AG10803 (cell line): ENCODE measurements around the gene SREK1IP1.

Experiments used
- DNase-seq: peaks from one replicate; pipeline ENCODE4 v3.0.0; 2010; ENCODE audit warnings: low read depth
- H3K4me3 ChIP-seq: 2 replicates; pipeline ENCODE4 v1.5.1; 2011; ENCODE audit warnings: mild to moderate bottlenecking, low read length, control low read depth
- TF ChIP-seq, protein P1 (sequence below): conservative IDR thresholded peaks from 2 replicates; pipeline ENCODE4 v1.5.1; 2011; ENCODE audit warnings: mild to moderate bottlenecking, low read length, control low read depth, inconsistent platforms

SREK1IP1 gene

DNA sequence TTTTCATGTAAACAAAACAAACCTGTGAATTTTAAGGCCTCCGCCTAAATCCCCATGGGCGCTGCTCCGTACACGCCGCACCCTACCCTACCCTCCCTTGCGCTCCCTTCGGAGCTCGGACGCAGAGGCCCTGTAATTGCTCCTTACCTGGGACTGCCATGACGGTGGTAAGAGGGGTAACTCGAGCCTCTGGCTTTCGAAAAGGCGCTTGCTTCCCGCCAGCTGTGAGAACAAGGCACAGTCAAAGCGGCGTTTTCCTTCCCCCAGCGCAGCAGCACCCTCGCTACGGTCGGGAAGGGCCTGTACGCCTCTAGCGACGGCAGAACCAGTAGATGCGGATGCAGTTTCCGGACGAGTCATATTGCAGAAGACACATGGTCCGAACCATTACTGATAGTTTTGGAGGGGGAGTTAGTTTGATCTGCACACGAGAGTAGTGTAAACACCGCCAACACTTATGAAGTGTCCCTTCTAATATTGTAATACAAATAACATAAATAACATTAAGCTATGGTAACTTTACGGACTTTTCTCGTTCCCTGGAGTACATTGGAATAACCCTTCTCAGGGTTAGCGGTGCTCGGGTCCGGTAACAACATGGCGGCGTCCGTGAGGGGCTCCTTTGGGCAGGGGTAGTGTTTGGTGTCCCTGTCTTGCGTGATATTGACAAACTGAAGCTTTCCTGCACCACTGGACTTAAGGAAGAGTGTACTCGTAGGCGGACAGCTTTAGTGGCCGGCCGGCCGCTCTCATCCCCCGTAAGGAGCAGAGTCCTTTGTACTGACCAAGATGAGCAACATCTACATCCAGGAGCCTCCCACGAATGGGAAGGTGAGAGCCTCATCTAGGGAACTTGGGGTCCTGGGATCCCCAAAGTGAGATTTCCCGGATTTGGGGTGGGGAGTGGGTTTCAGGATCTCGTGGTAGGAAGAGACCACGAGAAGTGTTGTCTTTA is at the start of gene SREK1IP1, which contains the start of gene CWC27:
Gene SREK1IP1 (minus strand): TSS at position 334 of the 955 bp plus-strand sequence. CDS start 174 bp downstream, at position 160.
Gene CWC27 (plus strand): TSS at position 573 of the 955 bp plus-strand sequence. CDS start 217 bp downstream, at position 790.
- H3K4me3 ChIP-seq = peak within 1 kb of the TSS; percentile 91
- peak; percentile 93 for DNase-seq
- TF ChIP-seq, protein P1, sequence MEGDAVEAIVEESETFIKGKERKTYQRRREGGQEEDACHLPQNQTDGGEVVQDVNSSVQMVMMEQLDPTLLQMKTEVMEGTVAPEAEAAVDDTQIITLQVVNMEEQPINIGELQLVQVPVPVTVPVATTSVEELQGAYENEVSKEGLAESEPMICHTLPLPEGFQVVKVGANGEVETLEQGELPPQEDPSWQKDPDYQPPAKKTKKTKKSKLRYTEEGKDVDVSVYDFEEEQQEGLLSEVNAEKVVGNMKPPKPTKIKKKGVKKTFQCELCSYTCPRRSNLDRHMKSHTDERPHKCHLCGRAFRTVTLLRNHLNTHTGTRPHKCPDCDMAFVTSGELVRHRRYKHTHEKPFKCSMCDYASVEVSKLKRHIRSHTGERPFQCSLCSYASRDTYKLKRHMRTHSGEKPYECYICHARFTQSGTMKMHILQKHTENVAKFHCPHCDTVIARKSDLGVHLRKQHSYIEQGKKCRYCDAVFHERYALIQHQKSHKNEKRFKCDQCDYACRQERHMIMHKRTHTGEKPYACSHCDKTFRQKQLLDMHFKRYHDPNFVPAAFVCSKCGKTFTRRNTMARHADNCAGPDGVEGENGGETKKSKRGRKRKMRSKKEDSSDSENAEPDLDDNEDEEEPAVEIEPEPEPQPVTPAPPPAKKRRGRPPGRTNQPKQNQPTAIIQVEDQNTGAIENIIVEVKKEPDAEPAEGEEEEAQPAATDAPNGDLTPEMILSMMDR = peak; percentile 33

GRCh38 chr5:64818245-64818644 is 49.8 kb upstream of the SREK1IP1 start:
- TF ChIP-seq, protein P1 = no peak
- H3K4me3 ChIP-seq = no peak overlapping the region
- DNase-seq = no peak

DNA sequence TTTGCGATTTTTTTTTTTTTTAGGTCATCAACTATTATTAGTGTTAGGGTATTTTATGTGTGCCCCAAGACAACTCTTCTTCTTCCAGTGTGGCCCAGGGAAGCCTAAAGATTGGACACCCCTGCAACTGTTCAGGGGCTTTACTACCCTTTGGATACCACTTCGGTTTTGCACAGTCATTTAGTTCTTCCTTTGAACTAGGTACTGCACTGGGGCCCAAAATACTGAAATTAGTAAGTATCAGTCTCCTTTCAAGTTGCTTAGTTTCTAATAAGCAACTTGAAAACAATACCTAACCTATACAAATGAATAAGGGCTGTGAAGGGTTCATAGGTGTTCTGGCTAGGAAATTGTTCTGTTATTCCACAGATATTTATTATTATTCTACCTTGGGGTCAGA is 45.6 kb upstream of the SREK1IP1 start:
- DNase-seq = no peak
- no peak overlapping the region for H3K4me3 ChIP-seq
- TF ChIP-seq, protein P1 = no peak

DNA sequence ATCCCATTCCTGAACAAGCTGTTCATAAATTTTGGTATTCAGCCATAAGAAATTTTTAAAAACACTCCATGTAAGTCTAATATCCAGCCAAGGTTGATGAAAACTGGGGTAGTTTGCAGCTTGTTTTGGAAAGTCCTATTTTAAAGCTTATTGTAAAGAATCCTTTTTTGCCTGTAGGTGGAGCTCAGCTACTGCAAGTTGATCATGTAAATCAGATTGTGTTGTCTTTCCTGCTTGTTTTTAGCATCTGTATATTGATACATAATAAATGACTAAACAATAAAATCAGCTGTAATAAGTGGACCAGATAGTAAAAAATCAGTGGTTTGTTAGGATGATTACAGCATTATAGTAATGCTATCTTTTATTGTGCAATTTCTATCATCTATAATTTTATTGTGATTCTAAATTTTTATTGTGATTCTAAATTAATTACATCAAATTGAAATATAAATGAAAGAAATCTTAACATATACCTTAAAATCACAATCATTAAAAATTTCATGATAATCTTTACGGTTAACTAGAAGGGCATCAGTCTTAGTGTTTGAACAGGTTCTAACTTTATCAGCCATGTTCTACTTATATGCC is 42.7 kb upstream of the SREK1IP1 start:
- peak; percentile 75 for DNase-seq
- no peak overlapping the region for H3K4me3 ChIP-seq
- TF ChIP-seq, protein P1 = peak; percentile 80

- H3K4me3 ChIP-seq = no peak overlapping the region
- TF ChIP-seq, protein P1 = no peak
- DNase-seq = no peak
Measured at GRCh38 chr5:64807520-64807919, 39.0 kb upstream of the SREK1IP1 start.

DNA sequence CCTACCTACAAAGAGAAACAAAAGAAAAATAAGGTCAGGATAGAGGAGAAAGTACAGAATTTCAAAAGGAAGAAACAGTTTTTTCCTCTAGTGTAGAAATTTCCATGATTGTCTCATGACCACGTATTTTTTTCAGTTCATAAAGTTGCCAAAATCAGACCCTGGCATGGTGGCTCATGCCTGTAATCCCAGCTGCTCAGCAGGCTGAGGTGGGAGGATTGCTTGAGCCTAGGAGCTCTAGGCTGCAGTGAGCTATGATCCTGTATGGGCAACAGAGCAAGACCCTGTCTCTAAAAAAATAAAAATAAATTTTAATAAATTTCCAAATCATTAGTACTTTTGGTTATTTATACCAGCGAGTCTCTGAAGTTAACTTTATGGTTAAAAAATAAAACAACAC is 38.0 kb upstream of the SREK1IP1 start:
- TF ChIP-seq, protein P1 = no peak
- DNase-seq = no peak
- no peak overlapping the region for H3K4me3 ChIP-seq

DNA sequence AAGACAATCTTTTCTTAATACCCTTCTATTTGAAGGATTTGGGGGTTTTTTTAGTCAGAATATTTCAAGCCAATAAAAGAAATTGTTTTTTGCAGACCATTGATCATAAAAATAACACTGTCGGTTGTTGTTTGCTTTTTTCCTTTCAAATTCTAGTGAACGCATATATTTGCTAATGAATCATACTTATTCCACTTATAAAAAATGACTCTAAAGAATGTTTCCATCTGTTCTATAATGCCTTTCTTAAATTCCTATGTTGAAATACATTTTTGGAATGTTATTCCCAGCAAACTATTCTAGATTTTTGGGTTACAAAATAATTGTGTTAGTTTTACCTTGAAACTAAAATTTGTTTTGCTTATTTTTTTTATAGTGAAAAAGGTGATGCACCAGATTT is 32.4 kb upstream of the SREK1IP1 start:
- H3K4me3 ChIP-seq = no peak overlapping the region
- TF ChIP-seq, protein P1 = no peak
- DNase-seq = peak; percentile 12
